CD4-positive, alpha-beta T cell treated with Interleukin-17A for 4 hours (primary cell): ENCODE results near the gene AFAP1.

ENCODE experiments used
- DNase-seq: peaks from one replicate; pipeline ENCODE4 v3.0.0-alpha.2; 2020; ENCODE audit warnings: mixed read lengths

Gene AFAP1

GRCh38 chr4:7801001-7801400 lies 138.7 kb downstream of the AFAP1 start:
- no peak for DNase-seq

- no peak for DNase-seq
Measured at GRCh38 chr4:7800410-7800809, 139.3 kb downstream of the AFAP1 start.

- DNase-seq, result no peak
Measured at GRCh38 chr4:7799736-7800135, 139.9 kb downstream of the AFAP1 start.

GRCh38 chr4:7799306-7799705 lies 140.4 kb downstream of the AFAP1 start:
- no peak for DNase-seq

GRCh38 chr4:7798178-7798995 lies 141.3 kb downstream of the AFAP1 start:
- no peak for DNase-seq

- no peak for DNase-seq
Measured at GRCh38 chr4:7797330-7797729, 142.3 kb downstream of the AFAP1 start.

GRCh38 chr4:7795983-7796382 lies 143.7 kb downstream of the AFAP1 start:
- DNase-seq, result no peak

GRCh38 chr4:7793186-7793585 lies 146.5 kb downstream of the AFAP1 start:
- no peak for DNase-seq

GRCh38 chr4:7792616-7793015 lies 147.0 kb downstream of the AFAP1 start:
- no peak for DNase-seq

- DNase-seq, result no peak
Measured at GRCh38 chr4:7790999-7791398, 148.7 kb downstream of the AFAP1 start.

- DNase-seq, result no peak
Measured at GRCh38 chr4:7790023-7790422, 149.6 kb downstream of the AFAP1 start.

GRCh38 chr4:7788694-7789425 lies 150.8 kb downstream of the AFAP1 start:
- DNase-seq, result no peak

- no peak for DNase-seq
Measured at GRCh38 chr4:7788193-7788592, 151.5 kb downstream of the AFAP1 start.

- DNase-seq, result no peak
Measured at GRCh38 chr4:7787681-7788141, 151.9 kb downstream of the AFAP1 start.

GRCh38 chr4:7787067-7787466 lies 152.6 kb downstream of the AFAP1 start:
- DNase-seq, result no peak

GRCh38 chr4:7786517-7786916 lies 153.1 kb downstream of the AFAP1 start:
- no peak for DNase-seq

- DNase-seq, result no peak
Measured at GRCh38 chr4:7786040-7786439, 153.6 kb downstream of the AFAP1 start.

GRCh38 chr4:7785017-7785416 lies 154.6 kb downstream of the AFAP1 start:
- peak; percentile 23 for DNase-seq

- DNase-seq, result no peak
Measured at GRCh38 chr4:7784131-7784870, 155.4 kb downstream of the AFAP1 start.

- no peak for DNase-seq
Measured at GRCh38 chr4:7783541-7783940, 156.1 kb downstream of the AFAP1 start.

- DNase-seq, result no peak
Measured at GRCh38 chr4:7782783-7783182, 156.9 kb downstream of the AFAP1 start.

- DNase-seq, result no peak
Measured at GRCh38 chr4:7781993-7782392, 157.7 kb downstream of the AFAP1 start.

- DNase-seq, result peak; percentile 17
Measured at GRCh38 chr4:7781366-7781765, 158.3 kb downstream of the AFAP1 start.
